Measurements from ENCODE around the gene KRTAP9-1.

GRCh38 chr17:41231731-41232130 is 42.0 kb downstream of the KRTAP9-1 start:
- TF ChIP-seq, protein P1, sequence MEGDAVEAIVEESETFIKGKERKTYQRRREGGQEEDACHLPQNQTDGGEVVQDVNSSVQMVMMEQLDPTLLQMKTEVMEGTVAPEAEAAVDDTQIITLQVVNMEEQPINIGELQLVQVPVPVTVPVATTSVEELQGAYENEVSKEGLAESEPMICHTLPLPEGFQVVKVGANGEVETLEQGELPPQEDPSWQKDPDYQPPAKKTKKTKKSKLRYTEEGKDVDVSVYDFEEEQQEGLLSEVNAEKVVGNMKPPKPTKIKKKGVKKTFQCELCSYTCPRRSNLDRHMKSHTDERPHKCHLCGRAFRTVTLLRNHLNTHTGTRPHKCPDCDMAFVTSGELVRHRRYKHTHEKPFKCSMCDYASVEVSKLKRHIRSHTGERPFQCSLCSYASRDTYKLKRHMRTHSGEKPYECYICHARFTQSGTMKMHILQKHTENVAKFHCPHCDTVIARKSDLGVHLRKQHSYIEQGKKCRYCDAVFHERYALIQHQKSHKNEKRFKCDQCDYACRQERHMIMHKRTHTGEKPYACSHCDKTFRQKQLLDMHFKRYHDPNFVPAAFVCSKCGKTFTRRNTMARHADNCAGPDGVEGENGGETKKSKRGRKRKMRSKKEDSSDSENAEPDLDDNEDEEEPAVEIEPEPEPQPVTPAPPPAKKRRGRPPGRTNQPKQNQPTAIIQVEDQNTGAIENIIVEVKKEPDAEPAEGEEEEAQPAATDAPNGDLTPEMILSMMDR (conservative IDR thresholded peaks at IDR 0.05; ENCODE audit: low read length) = no peak
- TF ChIP-seq EZH2phosphoT487 (IDR thresholded peaks at IDR 0.05; ENCODE audit: borderline replicate concordance) = no peak
